IgD-negative memory B cell (primary cell): ENCODE measurements around the gene ZSCAN12. TPM values are rescaled to one million over a fixed set of nuclear protein-coding genes. Genes with fewer than 3 reads are reported as not detected.
A peak's percentile ranks its signal among the peaks of the same experiment; 100 is the strongest.

Experiments
- H3K27ac Mint-ChIP-seq, 3 donors: one replicate each; pipeline ENCODE4 v1.8.0; 2020 to 2022; ENCODE audit warnings: mild to moderate bottlenecking in 3 of 3, mixed read lengths in 3 of 3, moderate library complexity in 1 of 3
- H3K27me3 Mint-ChIP-seq: one replicate; pipeline ENCODE4 v1.8.0; 2021; ENCODE audit warnings: mixed read lengths
- H3K36me3 Mint-ChIP-seq: one replicate; pipeline ENCODE4 v1.8.0; 2020; ENCODE audit warnings: mild to moderate bottlenecking, mixed read lengths
- H3K4me1 Mint-ChIP-seq, 3 donors: one replicate each; pipeline ENCODE4 v1.8.0; 2020 to 2022; ENCODE audit warnings: mixed read lengths in 3 of 3, mild to moderate bottlenecking in 1 of 3
- H3K4me3 Mint-ChIP-seq, 4 donors: one replicate each; pipeline ENCODE4 v1.8.0; 2020 to 2022; ENCODE audit warnings: mild to moderate bottlenecking in 4 of 4, mixed read lengths in 4 of 4, moderate library complexity in 3 of 4
- H3K9me3 Mint-ChIP-seq, 3 donors: one replicate each; pipeline ENCODE4 v1.8.0; 2020 to 2021; ENCODE audit warnings: mixed read lengths in 3 of 3, mild to moderate bottlenecking in 1 of 3
- polyA plus RNA-seq: library from polyadenylated mRNA; unstranded; fragments of 300-500 nt; fragmentation: Illumina TruSeq; gene quantifications from one replicate; pipeline ENCODE4 v1.2.3, GENCODE V29; 2021

The ZSCAN12 gene
- polyA plus RNA-seq, 1 donor from 2014 or later: 5.4 TPM

DNA sequence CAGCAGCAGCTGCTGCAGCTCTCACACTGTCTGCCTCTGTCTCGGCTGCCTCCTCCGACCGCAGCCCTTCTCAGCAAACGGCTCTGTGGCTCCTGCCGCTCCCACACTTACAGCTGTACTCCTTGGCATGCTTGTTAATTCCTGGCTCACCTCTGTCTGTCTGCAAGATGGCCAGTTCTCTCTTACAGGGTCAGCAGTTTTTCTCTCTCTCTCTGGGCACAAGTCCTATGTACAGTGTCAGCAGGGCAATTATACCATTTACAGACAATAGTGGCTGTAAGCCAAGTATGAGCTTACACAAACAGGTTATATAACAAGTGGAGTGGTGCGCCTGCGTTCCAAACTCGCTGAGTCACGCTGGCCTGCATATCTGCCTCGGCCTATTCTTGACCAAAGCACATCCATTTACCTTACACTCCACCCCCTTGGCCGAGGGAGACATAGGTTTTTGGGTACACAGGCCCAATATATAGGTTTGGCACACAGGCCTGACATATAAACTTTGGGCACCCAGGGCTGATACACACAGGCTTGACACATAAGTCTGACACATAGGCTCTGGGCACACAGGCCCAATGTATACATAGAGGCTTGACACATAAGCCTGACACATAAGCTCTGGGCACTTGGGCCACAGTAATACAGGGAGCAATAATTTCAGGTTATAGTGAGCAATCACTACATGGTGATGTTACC, 45.4 kb downstream of the ZSCAN12 start:
- H3K4me1 Mint-ChIP-seq: peaks cover 30 to 33% (median 32%) of the 10 kb centered on the region in 3 donors
- H3K27ac Mint-ChIP-seq: peak overlapping the region in 1 of 3 donors; percentile 24
- H3K4me3 Mint-ChIP-seq: peak overlapping the region in 1 of 4 donors; percentile 54
- peaks cover 2% of the 10 kb centered on the region for H3K36me3 Mint-ChIP-seq
- H3K9me3 Mint-ChIP-seq: no peaks in the 10 kb centered on the region
- H3K27me3 Mint-ChIP-seq: no peaks in the 10 kb centered on the region

DNA sequence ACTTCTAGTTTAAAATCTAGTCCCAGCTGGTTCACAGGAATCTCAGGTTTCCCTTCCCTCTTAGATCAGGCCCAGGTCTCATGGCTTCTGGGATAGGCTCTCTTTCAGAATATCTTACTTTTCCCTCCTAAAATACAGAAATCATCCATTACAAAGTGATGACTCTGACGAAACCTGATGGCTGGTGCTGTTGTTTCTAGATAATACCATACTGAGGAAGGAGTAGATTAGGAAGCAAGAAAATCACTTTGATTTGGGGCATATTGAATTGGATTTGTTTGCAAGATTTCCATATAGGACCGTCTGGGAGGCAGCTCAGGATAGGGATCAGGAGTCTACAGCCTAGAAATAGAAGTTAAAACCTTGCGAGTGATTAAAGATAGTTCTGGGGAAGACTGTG, 46.2 kb downstream of the ZSCAN12 start:
- Mint-ChIP-seq H3K36me3 (peaks cover 2% of the 10 kb centered on the region), H3K4me3 (peak overlapping the region in 1 of 4 donors; percentile 54), H3K27ac (peak overlapping the region in 1 of 3 donors; percentile 24), H3K4me1 (peaks cover 30 to 33% (median 32%) of the 10 kb centered on the region in 3 donors), H3K9me3 (no peaks in the 10 kb centered on the region), H3K27me3 (no peaks in the 10 kb centered on the region)

DNA sequence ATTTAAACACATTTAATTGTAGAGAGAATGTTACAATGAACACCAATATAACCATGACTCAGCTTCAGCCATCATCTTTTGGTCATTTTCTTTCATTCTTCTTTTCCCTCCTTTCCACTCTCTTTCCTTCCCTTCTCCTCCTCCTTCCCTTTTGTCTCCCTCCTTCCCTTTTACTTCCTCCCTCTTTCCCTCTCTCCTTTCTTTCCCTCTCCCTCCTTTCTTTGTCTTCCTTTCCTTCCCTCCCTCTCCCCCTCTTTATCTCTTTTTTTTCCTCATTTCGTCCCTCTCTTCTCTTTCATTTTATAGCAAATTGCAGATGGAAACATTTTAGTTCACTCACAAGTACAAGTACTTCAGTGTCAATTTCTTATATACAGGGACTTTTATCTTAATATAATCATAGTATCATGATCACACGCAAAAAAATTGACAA, 48.0 kb downstream of the ZSCAN12 start:
- no peaks in the 10 kb centered on the region for H3K9me3 Mint-ChIP-seq
- H3K27ac Mint-ChIP-seq: no peak overlapping the region
- peaks cover 4% of the 10 kb centered on the region for H3K27me3 Mint-ChIP-seq
- peaks cover 2% of the 10 kb centered on the region for H3K36me3 Mint-ChIP-seq
- peaks cover 30 to 33% (median 32%) of the 10 kb centered on the region in 3 donors for H3K4me1 Mint-ChIP-seq
- peak overlapping the region in 3 of 4 donors; percentile 69 to 99 (median 73) for H3K4me3 Mint-ChIP-seq

GRCh38 chr6:28351087-28351486, 48.5 kb downstream of the ZSCAN12 start:
- Mint-ChIP-seq H3K4me1 (peaks cover 28 to 32% (median 29%) of the 10 kb centered on the region in 3 donors), H3K27ac (peak overlapping the region in 1 of 3 donors; percentile 88), H3K36me3 (peaks cover 2% of the 10 kb centered on the region)

DNA sequence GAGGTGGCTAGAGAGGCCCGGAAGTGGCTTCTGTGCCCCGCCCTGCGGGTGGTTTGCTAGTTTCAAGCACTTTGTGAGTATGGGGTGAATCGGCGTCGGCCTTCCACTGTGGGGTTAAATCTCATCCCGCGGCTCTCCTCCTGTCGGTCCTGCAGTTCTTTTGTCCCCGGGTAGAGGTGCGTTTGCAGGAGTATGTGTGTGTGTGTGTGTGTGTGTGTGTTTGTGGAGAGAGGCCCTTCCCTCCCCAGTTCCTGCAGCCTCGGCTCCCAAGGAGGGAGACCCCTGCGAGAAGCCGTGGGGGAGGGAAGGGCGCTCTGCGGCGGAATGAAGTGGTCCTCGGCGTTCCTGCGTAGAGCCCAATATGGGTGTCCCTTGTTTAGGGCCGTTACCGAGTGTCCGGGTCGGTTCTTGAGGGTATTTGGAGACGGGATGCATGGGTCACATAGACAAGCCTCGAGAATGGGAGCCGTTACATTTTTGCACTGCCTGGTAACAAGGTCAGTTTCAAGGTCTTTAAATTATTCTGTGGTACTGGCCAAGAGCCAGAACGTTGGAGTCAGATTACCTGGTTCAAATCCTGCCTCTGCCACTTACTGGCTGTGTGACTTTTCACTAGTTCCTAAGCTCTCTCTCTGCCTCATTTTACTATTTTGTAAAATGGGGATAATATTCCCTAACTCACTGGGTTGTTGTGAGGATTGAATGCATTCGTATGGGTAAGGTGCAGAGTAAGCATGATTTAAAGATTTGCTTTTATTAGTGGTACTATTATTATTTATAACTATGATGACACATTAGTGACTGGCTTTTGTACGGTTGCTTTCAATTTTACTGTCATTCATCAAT, 49.4 kb downstream of the ZSCAN12 start, which contains the start of gene ZKSCAN3:
Gene ZKSCAN3 (plus strand): TSS at position 56 of the 846 bp plus-strand sequence. CDS start 9,640 bp downstream, outside the sequence.
- Mint-ChIP-seq H3K36me3 (peaks cover 2% of the 10 kb centered on the region), H3K27me3 (peaks cover 4% of the 10 kb centered on the region), H3K4me1 (peaks cover 19 to 24% (median 22%) of the 10 kb centered on the region in 3 donors), H3K9me3 (no peaks in the 10 kb centered on the region), H3K4me3 (peak within 1 kb of the TSS; percentile 99 to 100 (median 99)), H3K27ac (peak within 1 kb of the TSS; percentile 78 to 99 (median 88))

More at GRCh38 chr6:28351087-28351486, 48.5 kb downstream of the ZSCAN12 start:
- H3K27me3 Mint-ChIP-seq: peaks cover 4% of the 10 kb centered on the region
- H3K9me3 Mint-ChIP-seq: no peaks in the 10 kb centered on the region
- H3K4me3 Mint-ChIP-seq: peak overlapping the region; percentile 73 to 99 (median 99)

- Mint-ChIP-seq H3K4me1 (peaks cover 19 to 24% (median 22%) of the 10 kb centered on the region in 3 donors), H3K9me3 (no peaks in the 10 kb centered on the region), H3K4me3 (peak overlapping the region; percentile 99 to 100 (median 99)), H3K36me3 (peaks cover 2% of the 10 kb centered on the region), H3K27ac (peak overlapping the region in 2 of 3 donors; percentile 88 to 99), H3K27me3 (peaks cover 8% of the 10 kb centered on the region)
These were observed 50.1 kb downstream of the ZSCAN12 start for GRCh38 chr6:28349344-28349891.

GRCh38 chr6:28347119-28347518, 52.4 kb downstream of the ZSCAN12 start:
- Mint-ChIP-seq H3K4me1 (peaks cover 16 to 22% (median 19%) of the 10 kb centered on the region in 3 donors), H3K9me3 (no peaks in the 10 kb centered on the region), H3K27ac (no peak overlapping the region), H3K36me3 (peaks cover 2% of the 10 kb centered on the region), H3K27me3 (peaks cover 16% of the 10 kb centered on the region), H3K4me3 (no peak overlapping the region)

DNA sequence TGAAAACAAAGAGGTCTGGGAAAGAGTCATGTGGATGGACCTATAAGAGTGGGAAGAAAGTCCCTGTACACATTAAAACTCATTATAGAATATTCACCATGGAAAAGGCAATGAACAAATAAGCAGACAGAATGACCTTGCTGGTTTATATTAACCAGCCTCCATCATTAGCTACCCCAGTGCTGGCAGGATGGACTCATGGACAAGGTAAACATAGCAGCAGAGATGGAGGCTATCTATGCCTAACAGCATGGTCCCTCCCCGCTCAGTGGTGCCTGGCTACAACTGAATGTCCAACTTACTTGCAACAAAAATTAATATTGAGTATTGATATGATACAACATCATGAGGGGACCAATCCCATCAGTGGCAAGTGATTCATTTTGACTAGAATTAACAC, 54.3 kb downstream of the ZSCAN12 start:
- no peak overlapping the region for H3K4me3 Mint-ChIP-seq
- peaks cover 16% of the 10 kb centered on the region for H3K27me3 Mint-ChIP-seq
- peaks cover 0 to 8% (median 8%) of the 10 kb centered on the region in 3 donors for H3K9me3 Mint-ChIP-seq

GRCh38 chr6:28343898-28344677, 55.5 kb downstream of the ZSCAN12 start:
- Mint-ChIP-seq H3K4me1 (no peaks in the 10 kb centered on the region), H3K4me3 (no peak overlapping the region), H3K36me3 (no peaks in the 10 kb centered on the region), H3K9me3 (peaks cover 0 to 14% (median 10%) of the 10 kb centered on the region in 3 donors), H3K27ac (no peak overlapping the region), H3K27me3 (peaks cover 16% of the 10 kb centered on the region)

More for the DNA sequence above, 54.3 kb downstream of the ZSCAN12 start:
- H3K4me1 Mint-ChIP-seq: peaks cover 4 to 9% (median 7%) of the 10 kb centered on the region in 3 donors
- H3K36me3 Mint-ChIP-seq: peaks cover 2% of the 10 kb centered on the region
- no peak overlapping the region for H3K27ac Mint-ChIP-seq

- Mint-ChIP-seq H3K9me3 (peaks cover 0 to 14% (median 10%) of the 10 kb centered on the region in 3 donors), H3K27ac (peak overlapping the region in 1 of 3 donors; percentile 27), H3K4me1 (no peaks in the 10 kb centered on the region), H3K4me3 (peak overlapping the region in 1 of 4 donors; percentile 19), H3K36me3 (no peaks in the 10 kb centered on the region), H3K27me3 (peaks cover 12% of the 10 kb centered on the region)
These were observed 59.0 kb downstream of the ZSCAN12 start for GRCh38 chr6:28340310-28341095.

- Mint-ChIP-seq H3K27ac (no peak overlapping the region), H3K4me1 (no peaks in the 10 kb centered on the region), H3K36me3 (no peaks in the 10 kb centered on the region), H3K27me3 (no peaks in the 10 kb centered on the region), H3K4me3 (no peak overlapping the region), H3K9me3 (peaks cover 0 to 14% (median 10%) of the 10 kb centered on the region in 3 donors)
These were observed 62.4 kb downstream of the ZSCAN12 start for GRCh38 chr6:28337121-28337520.

DNA sequence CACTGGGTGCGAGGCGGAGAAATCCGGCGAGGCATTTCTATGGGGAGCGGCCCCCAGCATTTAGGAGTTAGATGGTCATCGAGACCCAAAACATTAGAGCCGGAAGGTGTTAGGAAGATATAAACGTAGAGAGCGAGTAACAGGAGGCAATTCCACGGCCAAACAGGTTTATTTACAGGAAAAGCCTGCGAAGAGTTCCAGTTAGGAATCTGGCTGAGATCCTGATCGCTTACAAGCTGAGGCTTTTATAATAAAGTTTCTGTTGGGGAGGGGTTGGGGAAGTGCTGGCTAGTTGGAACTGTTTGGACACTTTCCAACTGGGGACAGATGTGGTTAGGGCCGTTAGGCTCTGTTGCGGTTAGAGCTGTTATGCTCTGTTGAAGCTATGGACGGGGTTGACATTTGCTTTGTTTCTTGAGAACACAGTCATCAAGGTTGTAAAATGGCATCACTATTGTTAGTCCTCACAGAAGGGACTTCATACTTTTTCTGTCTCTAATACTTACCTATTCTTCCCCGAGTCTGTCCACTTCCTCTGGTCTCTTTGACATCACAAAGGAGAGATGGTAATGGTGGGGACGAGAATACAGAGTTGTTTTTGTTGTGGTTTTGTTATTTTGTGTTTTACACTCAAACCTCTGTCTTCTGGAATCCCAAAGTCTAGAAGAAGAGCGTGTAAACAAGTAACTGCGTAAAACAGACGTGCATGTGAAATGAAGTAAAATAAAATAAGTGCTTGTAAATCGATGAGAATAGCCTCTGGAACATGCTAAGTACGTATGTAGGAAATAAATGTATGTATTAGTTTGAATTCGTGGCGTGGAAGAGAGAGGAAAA, 63.0 kb downstream of the ZSCAN12 start:
- no peaks in the 10 kb centered on the region for H3K36me3 Mint-ChIP-seq
- no peak overlapping the region for H3K4me3 Mint-ChIP-seq
- peaks cover 0 to 14% (median 10%) of the 10 kb centered on the region in 3 donors for H3K9me3 Mint-ChIP-seq
- H3K27ac Mint-ChIP-seq: no peak overlapping the region
- no peaks in the 10 kb centered on the region for H3K27me3 Mint-ChIP-seq
- no peaks in the 10 kb centered on the region for H3K4me1 Mint-ChIP-seq
